ENCODE results near the gene EIF6. TPM values are rescaled to one million over a fixed set of nuclear protein-coding genes. Genes with fewer than 3 reads are reported as not detected.

EIF6 gene
- total RNA-seq, 2 experiments from 2014 or later: 110 to 124 TPM

DNA sequence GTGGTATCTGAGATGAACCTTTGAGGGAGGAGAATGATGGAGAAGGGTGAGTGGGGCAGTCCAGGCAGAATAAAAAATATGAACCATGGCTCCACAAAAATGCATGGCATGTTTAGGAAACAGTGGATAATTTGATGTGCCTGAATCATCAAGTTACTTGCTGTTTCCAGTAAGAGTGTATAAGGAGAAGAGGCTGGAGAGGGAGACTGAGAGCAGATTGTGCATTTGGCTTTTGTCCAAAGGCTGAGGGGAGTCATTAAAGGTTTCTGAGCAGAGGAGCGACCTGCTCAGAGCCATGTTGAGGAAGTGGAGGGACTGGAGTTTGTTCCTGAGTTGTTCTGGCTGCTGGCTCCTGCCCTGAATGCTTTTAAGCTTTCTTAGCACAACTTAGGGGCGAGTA lies 52.0 kb downstream of the EIF6 start:
- intact Hi-C loops (cut with DNase I, micrococcal nuclease): no loop called here
- POLR2A ChIA-PET: no interaction called here
- H3K36me3 Mint-ChIP-seq (ENCODE audit: low read depth): peaks cover 27% of the 10 kb centered on the region
- CTCF ChIA-PET: interaction anchor here (1.1 kb wide), 2 partner anchors 9 to 24 kb away, joined by 3 to 4 read pairs; no protein-coding TSS in a partner anchor
- H3K9me3 Mint-ChIP-seq (ENCODE audit: low read depth): no peaks in the 10 kb centered on the region
- no peak overlapping the region for H3K27ac Mint-ChIP-seq
- no peak overlapping the region for H3K4me3 Mint-ChIP-seq
- ATAC-seq (no peak), DNase-seq (no peak)
- H3K27me3 Mint-ChIP-seq: peaks cover 13% of the 10 kb centered on the region
- no peaks in the 10 kb centered on the region for H3K4me1 Mint-ChIP-seq

Other genes starting within 250 kb of the EIF6 start
- 10 to 100 TPM; 36.0 to 39.6 TPM for gene TRPC4AP, start 192.0 kb downstream of the EIF6 start, total RNA-seq
- gene EDEM2, start 137.4 kb downstream of the EIF6 start, total RNA-seq: 10 to 100 TPM; 16.5 to 18.2 TPM
- gene PROCR, start 112.7 kb downstream of the EIF6 start, total RNA-seq: 1 to 10 TPM in 1 of 2 experiments, under 1 TPM in 1; 0.87 to 1.2 TPM
- gene MMP24, start 58.1 kb downstream of the EIF6 start, total RNA-seq: not detected
- 10 to 100 TPM; 44.6 to 56.8 TPM for gene MMP24OS, start 6.7 kb downstream of the EIF6 start, total RNA-seq
- not detected for gene FAM83C, start 7.7 kb upstream of the EIF6 start, total RNA-seq
- 10 to 100 TPM; 51.0 to 54.6 TPM for gene UQCC1, start 127.2 kb upstream of the EIF6 start, total RNA-seq
- gene GDF5, start 153.5 kb upstream of the EIF6 start, total RNA-seq: not detected
- gene CEP250, start 170.8 kb upstream of the EIF6 start, total RNA-seq: 10 to 100 TPM; 50.4 to 60.2 TPM
- gene C20orf173, start 244.9 kb upstream of the EIF6 start, total RNA-seq: not detected

All from activated CD4-positive, alpha-beta T cell treated with anti-CD3 and anti-CD28 coated beads for 36 hours (primary cell).